Pons (tissue), 1 donor: ENCODE data around the gene TUBD1.
"Not testable (repeated sequence)": the region's sequence is repeated elsewhere in the genome, so short reads cannot be mapped to it uniquely, and the experiment has no call there.

Experiments used
- DNase-seq: peaks from one replicate; pipeline ENCODE4 v3.0.0-alpha.2; 2016; ENCODE audit warnings: low spot score

Gene TUBD1

DNA sequence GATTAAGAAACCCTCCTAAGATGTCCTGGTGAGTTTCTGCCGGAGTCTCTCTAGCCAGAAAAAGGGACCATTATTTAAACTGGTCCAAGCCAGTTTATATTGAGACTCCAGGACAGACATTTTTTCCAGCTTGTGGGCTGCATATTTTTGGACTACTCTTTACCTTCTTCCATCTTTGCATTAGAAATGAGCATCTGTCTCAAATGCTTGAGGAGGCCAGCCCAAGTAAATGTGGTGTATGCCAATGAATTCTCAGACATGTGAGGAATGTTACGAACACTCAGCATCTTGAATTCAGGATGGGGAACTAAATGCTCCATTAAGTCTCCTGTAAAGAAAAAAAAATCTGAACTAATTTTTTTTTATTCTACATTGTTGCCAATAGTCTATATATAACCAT lies 18.4 kb downstream of the TUBD1 start:
- DNase-seq, result no peak

- not testable (repeated sequence) for DNase-seq
Observed at GRCh38 chr17:59873414-59873813, 19.3 kb downstream of the TUBD1 start.

- DNase-seq, result no peak
Observed at GRCh38 chr17:59872351-59872750, 20.4 kb downstream of the TUBD1 start.

GRCh38 chr17:59870482-59870881 lies 22.3 kb downstream of the TUBD1 start:
- no peak for DNase-seq

- no peak for DNase-seq
Observed at GRCh38 chr17:59869941-59870218, 22.9 kb downstream of the TUBD1 start.

GRCh38 chr17:59863616-59864015 lies 29.1 kb downstream of the TUBD1 start:
- no peak for DNase-seq

DNA sequence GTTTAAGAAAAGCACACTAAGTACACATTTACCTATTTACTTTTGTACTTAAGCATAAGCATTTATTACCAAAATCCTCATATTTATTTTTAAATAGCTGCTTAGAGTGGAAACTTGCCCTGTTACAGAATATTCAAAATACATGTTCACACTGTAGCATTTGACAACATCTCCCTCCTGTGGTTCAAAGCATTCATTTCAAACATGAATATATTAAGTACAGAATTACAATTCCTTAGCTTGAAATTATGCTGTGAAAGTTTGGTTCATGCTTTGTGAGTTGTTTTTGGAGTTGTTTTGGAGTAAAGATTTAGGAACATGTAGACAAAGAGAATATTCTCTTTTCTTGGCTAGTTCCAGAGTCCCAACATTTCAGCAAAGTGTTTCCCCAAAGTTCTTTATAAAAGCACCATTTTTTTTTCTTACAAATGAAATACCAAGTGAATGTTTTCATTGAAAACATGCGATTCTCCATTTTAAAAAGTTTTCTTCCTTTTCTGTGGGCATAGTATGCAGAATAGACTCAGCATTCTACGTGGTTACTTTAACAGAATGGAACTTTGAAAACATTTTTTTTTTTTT lies 33.2 kb downstream of the TUBD1 start:
- peak; percentile 53 for DNase-seq

GRCh38 chr17:59858932-59859331 lies 33.8 kb downstream of the TUBD1 start:
- DNase-seq, result no peak

GRCh38 chr17:59858167-59858816 lies 34.5 kb downstream of the TUBD1 start:
- no peak for DNase-seq

- DNase-seq, result no peak
Observed at GRCh38 chr17:59856859-59857794, 35.6 kb downstream of the TUBD1 start.

DNA sequence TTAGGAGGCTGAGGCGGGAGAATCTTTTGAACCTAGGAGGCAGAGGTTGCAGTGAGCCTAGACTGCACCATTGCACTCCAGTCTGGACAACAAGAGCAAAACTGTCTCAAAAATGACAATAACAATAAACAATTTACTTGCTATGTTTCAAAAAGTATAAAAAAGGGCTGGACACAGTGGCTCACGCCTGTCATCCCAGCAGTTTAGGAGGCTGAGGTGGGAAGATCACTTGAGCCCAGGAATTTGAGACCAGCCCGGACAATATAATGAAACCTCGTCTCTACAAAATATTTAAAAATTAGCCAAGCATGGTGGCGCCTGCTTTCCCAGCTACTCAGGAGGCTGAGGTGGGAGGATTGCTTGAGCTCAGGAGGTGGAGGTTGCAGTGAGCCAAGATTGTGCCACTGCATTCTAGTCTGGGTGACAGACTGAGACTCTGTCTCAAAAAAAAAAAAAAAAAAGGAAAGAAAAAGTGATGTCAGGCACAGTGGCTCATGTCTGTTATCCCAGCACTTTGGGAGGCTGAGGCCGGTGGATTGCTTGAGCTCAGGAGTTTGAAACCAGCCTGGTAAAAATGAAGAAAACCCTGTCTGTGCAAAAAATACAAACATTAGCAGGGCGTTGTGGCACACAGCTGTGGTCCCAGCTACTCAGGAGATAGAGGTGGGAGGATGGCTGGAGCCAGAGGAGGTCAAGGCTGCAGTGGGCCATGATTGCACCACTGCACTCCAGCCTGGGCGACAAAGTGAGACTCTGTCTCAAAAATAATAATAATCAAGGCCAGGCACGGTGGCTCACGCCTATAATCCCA lies 38.6 kb downstream of the TUBD1 start:
- DNase-seq, result not testable (repeated sequence)

DNA sequence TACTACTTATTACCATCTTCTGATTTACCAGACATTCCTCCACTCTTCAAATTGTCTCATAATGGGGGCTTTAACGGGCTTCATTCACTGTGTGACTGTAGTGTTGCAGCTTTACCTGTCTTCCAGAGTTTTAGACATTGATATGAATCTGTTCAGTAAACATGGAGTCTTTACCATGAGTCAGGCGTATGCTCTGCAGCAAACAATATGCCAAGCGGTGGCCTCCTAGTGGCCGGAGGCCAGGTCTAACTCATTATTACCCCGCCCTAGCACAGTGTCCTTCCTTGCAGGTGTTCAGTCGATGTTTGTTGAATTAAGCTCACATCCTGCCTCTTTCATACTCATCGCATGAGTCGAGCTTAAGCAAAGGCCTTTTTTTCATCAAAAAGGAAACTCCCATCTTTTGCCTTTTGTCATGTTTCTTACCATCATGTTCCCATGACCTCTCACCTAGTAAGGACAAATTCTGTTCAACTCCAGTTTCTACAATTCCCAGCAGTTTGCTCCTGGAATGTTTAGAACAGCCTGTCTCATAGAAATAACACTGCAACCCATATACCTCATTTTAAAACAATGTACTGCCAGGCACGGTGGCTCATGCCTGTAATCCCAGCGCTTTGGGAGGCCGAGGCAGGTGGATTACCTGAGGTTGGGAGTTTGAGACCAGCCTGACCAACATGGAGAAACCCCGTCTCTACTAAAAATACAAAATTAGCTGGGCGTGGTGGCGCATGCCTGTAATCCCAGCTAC lies 39.4 kb downstream of the TUBD1 start:
- no peak for DNase-seq

GRCh38 chr17:59852847-59853167 lies 39.9 kb downstream of the TUBD1 start:
- not testable (repeated sequence) for DNase-seq

DNA sequence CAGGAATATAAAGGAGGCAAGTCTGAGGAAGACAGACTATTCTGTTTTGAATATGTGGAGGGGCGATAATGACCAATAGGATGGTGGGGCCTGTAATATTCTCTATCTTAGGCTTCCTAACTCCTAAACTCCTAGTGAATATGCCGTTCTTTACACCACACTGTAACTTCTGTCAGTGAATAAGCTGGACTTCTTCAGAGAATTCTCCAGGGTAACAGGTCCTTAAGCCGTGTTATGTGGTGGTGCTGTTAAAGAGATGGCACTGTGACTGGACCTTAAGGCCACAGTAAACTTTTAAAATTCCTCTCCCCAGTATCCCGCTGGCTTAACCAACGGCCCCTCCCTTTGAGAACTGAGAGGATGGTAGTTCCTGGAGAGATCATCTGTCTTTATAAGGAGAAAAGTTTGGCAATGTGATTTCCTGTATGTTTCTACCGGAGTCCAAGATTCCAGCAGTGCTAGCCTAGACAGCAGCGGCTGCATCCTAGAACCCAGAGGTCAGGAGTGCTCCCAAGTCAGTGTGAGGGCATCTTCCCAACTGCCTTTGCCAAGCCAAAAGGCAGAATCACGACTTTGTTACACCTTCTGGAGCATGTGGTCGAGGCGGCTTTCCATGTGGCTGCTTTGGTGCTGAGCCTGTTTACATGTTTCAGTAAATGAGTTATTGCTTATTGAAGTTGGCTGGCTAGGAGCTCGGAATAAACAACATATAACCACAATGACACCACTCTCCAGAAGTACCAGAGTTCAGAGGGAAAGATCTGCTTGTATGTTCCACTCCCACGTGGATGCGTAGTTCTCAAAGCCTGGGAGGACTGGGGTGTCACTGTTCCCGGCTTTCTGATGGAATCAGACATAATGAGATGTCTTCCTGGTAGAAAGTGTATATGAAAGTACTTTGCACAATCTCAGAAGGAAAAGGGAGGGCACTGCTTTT lies 41.0 kb downstream of the TUBD1 start:
- DNase-seq, result no peak

GRCh38 chr17:59850311-59850710 lies 42.4 kb downstream of the TUBD1 start:
- not testable (repeated sequence) for DNase-seq

DNA sequence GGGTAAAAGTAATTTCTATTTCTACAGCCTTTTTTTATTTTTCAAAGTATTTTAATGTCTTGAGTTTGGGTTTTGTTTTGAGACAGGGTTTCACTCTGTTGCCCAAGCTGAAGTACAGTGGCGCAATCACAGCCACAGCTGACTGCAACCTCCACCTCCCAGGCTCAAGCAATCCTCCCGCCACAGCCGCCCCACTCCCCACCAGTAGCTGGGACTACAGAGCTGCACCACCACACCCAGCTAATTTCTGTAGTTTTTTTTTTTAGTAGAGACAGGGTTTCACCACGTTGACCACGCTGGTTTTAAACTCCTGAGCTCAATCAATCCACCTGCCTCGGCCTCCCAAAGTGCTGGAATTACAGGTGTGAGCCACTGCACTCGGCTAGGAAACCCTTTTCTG lies 44.0 kb downstream of the TUBD1 start:
- no peak for DNase-seq

DNA sequence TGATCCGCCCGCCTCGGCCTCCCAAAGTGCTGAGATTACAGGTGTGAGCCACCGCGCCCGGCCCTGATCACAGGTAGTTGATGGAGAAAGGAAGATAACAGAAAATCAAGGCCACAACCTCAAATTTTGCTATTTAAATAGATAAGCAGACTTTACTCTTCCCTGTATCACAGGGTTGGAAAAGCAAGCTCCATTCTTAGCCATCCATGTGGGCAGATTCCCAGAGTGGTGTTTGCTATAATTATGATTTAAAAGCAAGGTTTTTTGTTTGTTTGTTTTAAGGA lies 44.4 kb downstream of the TUBD1 start:
- no peak for DNase-seq

DNA sequence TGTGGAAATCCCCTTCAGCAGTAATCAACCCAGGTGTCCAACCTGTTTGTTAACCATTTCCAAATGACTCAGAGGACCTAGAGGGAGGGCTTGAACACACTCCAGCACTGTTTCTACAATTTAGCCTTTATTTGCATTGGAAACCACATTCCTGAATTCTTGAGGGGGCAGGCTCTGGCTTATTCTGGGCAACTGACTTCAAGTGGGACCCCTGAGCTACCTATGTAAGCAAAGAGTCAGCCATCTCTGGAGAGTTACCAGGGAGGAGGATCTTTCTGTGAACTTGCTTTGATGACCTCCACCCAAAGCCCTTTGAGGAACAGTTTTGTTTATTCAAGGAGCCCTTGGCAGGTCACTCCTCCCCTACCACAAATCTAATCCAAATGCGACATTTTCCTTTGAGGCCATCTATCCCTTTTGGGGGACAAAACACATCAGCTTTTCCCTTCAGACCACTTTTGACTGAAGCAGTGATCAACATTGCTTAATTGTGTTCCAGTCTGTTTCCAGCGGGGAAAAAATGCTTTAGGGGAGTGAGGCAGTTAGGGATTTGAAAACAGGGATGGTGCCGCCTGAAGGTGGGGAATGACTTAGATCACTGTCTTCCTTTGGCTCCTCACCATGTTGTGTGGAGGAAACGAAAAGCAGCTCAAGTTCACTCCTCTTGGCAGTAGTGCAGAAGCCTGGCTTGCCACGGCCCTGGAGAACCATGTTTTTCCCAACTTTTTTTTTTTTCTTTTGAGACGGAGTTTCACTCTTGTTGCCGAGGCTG lies 46.2 kb downstream of the TUBD1 start:
- no peak for DNase-seq

DNA sequence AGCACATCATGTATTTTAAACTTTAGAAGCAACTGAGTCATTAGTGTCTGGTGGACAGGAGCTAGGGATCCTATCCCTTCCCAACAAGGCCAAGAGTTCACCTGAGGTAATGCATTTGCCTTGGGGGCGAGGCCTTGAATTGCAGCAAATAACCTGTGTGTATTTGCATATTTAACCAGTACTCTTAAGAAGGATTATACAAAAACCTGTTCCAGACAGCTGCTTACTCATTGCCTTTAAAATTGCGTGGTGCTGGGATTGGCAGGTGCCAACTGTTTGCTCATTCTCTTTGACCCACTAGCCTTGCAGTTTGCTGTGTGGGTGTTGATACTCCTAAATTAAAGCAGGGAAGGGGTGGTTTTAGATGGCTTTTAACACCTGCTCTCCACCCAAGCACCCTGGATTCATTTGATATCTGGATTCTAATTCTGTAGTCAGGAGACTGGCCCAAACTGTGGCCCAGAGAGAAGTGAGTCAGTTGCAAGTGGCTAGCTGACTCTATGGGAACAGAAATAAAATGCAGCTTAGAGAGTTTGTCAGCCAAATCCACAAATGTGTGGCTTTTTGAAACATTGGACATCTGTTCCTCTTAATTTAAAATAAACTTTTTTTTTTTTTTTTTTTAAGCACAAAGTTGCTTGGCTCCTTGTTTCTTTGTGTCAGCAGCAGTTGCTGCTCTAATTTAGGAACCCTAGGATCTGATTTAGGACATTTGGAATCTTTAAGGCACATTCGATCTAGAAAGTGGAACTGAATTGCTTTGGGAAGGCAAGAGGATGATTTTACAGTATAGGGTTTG lies 46.9 kb downstream of the TUBD1 start:
- no peak for DNase-seq
